ENCODE results near the gene AP3M1.
"Not testable (repeated sequence)": the region's sequence is repeated elsewhere in the genome, so short reads cannot be mapped to it uniquely, and the experiment has no call there.

AP3M1 gene

GRCh38 chr10:74189999-74190421, 39.4 kb upstream of the AP3M1 start:
- Histone ChIP-seq H3K36me3 (no peaks in the 10 kb centered on the region), H3K27ac (peak overlapping the region; percentile 62 to 65), H3K4me1 (peaks cover 0 to 23% (median 14%) of the 10 kb centered on the region in 4 donors), H3K27me3 (no peaks in the 10 kb centered on the region), H3K4me3 (peak overlapping the region; percentile 5 to 8), H3K9me3 (no peaks in the 10 kb centered on the region)
- intact Hi-C loops (cut with DNase I; ENCODE audit: low total_unique reads): no loop called here
- DNase-seq: no peak
- no peak for TF ChIP-seq CTCF (IDR thresholded peaks at IDR 0.05)

- H3K27ac ChIP-seq; intact Hi-C loops (cut with DNase I; ENCODE audit: low total_unique reads); H3K36me3 ChIP-seq; DNase-seq; H3K9me3 ChIP-seq; H3K4me3 ChIP-seq; H3K27me3 ChIP-seq: not testable (repeated sequence)
- peaks cover 0 to 18% (median 14%) of the 10 kb centered on the region in 4 donors for H3K4me1 ChIP-seq
Observed at GRCh38 chr10:74188617-74189016, 38.0 kb upstream of the AP3M1 start.

- peaks cover 0 to 18% (median 13%) of the 10 kb centered on the region in 4 donors for H3K4me1 ChIP-seq
- H3K27me3 ChIP-seq: no peaks in the 10 kb centered on the region
- no peak overlapping the region for H3K27ac ChIP-seq
- no peak overlapping the region for H3K4me3 ChIP-seq
- H3K36me3 ChIP-seq: no peaks in the 10 kb centered on the region
- intact Hi-C loops (cut with DNase I; ENCODE audit: low total_unique reads): no loop called here
- no peak for DNase-seq
- no peak for TF ChIP-seq CTCF (IDR thresholded peaks at IDR 0.05)
- no peaks in the 10 kb centered on the region for H3K9me3 ChIP-seq
Observed at GRCh38 chr10:74187237-74187636, 36.6 kb upstream of the AP3M1 start.

- H3K4me1 ChIP-seq: peaks cover 0 to 18% (median 13%) of the 10 kb centered on the region in 4 donors
- DNase-seq: no peak
- intact Hi-C loops (cut with DNase I; ENCODE audit: low total_unique reads): no loop called here
- no peaks in the 10 kb centered on the region for H3K9me3 ChIP-seq
- H3K27me3 ChIP-seq: no peaks in the 10 kb centered on the region
- no peak overlapping the region for H3K27ac ChIP-seq
- H3K4me3 ChIP-seq: no peak overlapping the region
- TF ChIP-seq CTCF (IDR thresholded peaks at IDR 0.05): no peak
- H3K36me3 ChIP-seq: no peaks in the 10 kb centered on the region
Observed at GRCh38 chr10:74186678-74187077, 36.0 kb upstream of the AP3M1 start.

- Histone ChIP-seq H3K27me3 (no peaks in the 10 kb centered on the region), H3K9me3 (no peaks in the 10 kb centered on the region), H3K4me1 (peaks cover 0 to 9% (median 6%) of the 10 kb centered on the region in 4 donors), H3K4me3 (no peak overlapping the region), H3K36me3 (no peaks in the 10 kb centered on the region), H3K27ac (no peak overlapping the region)
- DNase-seq: no peak
- TF ChIP-seq CTCF (IDR thresholded peaks at IDR 0.05): no peak
- intact Hi-C loops (cut with DNase I; ENCODE audit: low total_unique reads): no loop called here
Observed at GRCh38 chr10:74179111-74179710, 28.6 kb upstream of the AP3M1 start.

- intact Hi-C loops (cut with DNase I; ENCODE audit: low total_unique reads): no loop called here
- Histone ChIP-seq H3K4me1 (peaks cover 0 to 9% (median 6%) of the 10 kb centered on the region in 4 donors), H3K9me3 (no peaks in the 10 kb centered on the region), H3K4me3 (no peak overlapping the region), H3K36me3 (no peaks in the 10 kb centered on the region), H3K27me3 (no peaks in the 10 kb centered on the region), H3K27ac (no peak overlapping the region)
- DNase-seq: no peak
- TF ChIP-seq CTCF (IDR thresholded peaks at IDR 0.05): no peak
Observed at GRCh38 chr10:74178042-74178791, 27.6 kb upstream of the AP3M1 start.
